NCI-H2196 treated with DMSO at 0.1 percent for 48 hours (cell line): ENCODE data around the gene CRIM1.
A peak's percentile ranks its signal among the peaks of the same experiment; 100 is the strongest.
"Not testable (repeated sequence)": the region's sequence is repeated elsewhere in the genome, so short reads cannot be mapped to it uniquely, and the experiment has no call there.

ENCODE experiments used
- DNase-seq: peaks from one replicate; lab custom pipeline; 2025; ENCODE audit not compliant: unreplicated experiment; lab: John Stamatoyannopoulos, UW

Gene CRIM1, protein sequence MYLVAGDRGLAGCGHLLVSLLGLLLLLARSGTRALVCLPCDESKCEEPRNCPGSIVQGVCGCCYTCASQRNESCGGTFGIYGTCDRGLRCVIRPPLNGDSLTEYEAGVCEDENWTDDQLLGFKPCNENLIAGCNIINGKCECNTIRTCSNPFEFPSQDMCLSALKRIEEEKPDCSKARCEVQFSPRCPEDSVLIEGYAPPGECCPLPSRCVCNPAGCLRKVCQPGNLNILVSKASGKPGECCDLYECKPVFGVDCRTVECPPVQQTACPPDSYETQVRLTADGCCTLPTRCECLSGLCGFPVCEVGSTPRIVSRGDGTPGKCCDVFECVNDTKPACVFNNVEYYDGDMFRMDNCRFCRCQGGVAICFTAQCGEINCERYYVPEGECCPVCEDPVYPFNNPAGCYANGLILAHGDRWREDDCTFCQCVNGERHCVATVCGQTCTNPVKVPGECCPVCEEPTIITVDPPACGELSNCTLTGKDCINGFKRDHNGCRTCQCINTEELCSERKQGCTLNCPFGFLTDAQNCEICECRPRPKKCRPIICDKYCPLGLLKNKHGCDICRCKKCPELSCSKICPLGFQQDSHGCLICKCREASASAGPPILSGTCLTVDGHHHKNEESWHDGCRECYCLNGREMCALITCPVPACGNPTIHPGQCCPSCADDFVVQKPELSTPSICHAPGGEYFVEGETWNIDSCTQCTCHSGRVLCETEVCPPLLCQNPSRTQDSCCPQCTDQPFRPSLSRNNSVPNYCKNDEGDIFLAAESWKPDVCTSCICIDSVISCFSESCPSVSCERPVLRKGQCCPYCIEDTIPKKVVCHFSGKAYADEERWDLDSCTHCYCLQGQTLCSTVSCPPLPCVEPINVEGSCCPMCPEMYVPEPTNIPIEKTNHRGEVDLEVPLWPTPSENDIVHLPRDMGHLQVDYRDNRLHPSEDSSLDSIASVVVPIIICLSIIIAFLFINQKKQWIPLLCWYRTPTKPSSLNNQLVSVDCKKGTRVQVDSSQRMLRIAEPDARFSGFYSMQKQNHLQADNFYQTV

DNA sequence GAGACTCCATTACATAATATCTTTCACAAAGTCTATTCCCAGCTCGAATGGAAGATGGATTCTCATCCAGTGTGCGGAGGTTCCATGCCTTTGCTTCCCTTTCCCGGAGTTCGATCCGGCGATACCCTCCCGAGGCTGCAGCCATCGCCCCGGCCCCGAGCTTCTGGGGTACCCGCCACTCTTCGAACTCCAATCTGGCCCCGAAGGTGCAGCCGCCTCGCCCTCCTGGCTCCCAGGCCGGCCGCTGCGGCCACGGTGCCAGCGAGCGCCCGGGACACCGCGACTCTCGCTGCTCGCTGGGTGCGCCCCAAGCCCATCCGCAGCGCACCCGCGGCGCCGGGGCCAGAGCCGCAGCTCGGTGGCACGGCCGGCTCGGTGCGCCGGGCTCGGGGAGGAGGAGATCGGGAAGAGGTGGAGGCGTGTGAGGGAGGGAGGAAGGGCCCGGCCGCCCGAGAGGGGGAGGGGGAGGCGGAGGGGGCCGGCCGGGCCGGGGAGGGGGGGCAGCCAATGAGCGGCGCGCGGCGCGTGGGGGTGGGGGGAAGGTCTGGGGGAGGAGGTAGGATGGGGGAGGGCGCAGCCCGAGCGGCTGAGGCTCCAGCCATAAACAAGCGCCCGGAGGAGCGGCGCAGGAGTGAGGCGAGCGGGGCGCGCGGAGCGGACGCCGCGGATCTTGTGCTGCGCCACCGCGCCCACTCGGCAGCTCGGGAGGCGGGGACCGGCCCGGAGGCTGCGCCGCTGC, at the start of gene CRIM1:
Gene CRIM1, plus strand, starts transcription at position 628 of the 739 bp plus-strand sequence. CDS start 515 bp downstream, outside the sequence.
- DNase-seq, result peak; percentile 67

DNA sequence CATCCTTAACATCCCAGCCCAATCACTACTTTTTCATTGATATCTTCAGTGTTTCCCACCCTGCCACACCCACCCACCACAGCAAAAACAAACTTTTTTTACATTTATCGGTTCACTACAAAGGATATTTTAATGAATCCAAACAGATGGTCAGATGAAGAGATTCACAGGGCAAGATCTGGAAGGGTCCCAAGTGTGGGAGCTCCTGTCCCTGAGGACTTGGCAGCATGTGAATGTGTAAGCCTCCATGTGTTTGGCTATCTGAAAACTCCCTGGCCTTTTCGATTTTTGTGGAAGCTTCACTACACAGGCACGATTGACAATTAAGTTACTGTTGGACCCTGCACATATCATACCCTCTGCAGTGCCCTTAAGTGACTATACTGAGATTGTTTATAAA, 48.1 kb upstream of the CRIM1 start:
- no peak for DNase-seq

DNA sequence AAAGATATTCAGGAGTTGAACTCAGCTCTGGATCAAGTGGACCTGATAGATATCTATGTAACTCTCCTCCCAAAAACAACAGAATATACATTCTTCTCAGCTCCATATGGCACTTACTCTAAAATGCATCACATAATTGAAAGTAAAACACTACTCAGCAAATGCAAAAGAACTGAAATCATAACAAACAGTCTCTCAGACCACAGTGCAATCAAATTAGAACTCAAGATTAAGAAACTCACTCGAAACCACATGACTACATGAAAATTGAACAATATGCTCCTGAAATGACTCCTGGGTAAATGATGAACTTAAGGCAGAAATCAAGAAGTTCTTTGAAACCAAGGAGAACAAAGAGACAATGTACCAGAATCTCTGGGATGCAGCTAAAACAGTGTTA, 45.1 kb upstream of the CRIM1 start:
- DNase-seq, result not testable (repeated sequence)

DNA sequence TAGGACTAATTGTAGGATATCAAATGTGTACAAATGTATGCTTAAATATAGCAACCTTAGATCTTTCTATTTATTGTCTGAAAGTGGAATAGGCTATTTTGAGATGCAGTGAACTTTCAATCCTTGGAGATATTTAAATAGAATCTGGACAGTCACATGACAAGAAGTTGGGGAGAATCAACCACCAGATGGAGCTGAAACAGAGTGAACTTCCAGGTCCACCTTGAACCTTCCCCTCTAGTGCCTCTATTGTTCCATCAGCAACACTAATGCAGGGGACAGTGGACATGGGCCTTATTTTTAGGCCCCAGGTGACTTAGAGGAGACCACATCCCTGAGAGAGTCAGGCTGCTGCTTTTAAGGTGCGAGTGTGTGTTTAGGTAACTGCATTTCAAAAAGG, 37.0 kb upstream of the CRIM1 start:
- DNase-seq, result no peak

DNA sequence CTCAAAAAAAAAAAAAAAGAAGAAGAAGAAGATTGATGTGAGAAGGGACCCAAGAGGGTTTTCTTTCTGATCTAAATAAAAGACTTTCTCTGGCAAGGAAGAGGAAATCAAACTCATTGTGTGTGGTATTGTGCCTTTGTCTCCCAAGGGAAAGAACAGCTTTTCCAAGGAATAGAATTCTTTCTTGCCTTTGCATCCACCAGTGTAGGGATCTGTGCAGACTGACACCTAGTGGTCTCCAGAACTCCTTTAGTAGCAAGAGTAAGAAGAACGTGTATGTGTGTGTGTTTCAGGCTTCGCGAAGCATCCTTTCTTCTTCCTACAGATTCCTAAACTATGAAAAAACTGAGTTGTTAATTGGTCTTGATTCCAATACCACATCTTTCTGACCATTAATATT, 33.5 kb upstream of the CRIM1 start:
- DNase-seq, result no peak

DNA sequence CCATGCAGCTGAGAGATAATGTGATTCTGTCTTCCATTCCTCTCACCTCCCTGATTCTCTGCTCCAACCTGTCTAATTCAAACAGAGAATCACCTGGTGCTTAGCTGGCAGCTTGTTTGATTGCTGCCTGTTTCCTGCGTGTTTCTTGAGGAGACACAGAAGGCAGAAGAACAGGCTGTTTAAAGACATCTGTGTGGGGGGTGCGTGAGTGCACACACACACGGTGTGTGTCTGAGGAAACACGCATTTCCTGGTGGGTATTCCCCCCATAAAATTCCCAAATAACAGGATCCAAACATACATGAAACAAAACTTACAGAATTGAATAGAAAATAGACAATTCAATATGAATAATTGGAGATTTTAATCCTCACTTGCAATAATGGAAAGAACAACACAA, 29.3 kb upstream of the CRIM1 start:
- no peak for DNase-seq

DNA sequence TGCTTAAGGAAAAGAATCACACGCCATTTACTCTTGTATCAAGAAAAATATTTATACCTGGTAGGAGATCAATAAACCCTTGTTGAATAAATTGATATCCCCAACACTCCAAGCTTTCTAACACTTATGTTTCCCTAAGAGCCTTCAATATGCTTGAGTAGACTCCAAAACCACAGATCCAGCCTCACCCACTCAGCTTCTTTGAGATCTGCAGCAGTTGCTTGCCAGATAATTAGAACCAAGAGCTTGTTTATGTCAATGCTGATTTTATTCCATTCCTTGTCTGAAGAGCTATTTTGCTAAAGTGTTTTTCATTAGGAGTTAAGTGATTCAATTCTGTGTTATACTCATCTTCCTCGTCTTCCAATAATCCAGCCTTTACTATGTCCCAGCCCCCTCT, 26.3 kb upstream of the CRIM1 start:
- DNase-seq, result no peak

DNA sequence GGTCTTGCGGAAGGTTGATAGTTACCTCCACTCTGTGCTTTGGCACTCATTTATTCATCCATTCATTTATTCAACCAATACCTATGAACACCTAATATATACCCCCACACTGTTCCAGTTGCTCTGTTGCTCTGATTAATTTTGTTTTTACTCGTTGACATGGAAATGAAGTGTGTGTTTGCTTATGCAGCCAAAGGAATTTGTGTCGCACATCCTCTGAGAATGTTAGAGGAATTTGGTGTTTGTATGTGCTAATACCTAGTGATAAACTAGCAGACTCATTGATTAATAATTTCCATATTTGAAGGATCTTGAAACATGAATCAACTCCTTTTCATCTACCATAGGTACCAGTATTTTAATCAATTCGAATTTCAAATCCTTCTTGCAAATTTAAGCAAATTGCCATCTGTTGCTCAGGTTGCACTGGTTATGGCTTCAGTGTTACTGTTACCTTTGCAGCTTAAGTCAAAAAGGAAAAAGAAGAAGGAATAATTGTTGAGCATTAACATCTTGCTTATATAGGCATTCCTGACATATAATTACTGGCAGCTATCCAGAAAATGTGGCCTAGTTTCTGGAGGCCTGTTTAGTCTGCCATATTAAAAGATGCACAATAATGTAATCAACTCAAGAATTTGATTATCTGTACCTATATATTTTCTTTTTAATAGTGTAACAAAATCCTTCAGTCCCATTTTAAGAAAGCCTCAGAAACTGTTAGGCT, 25.7 kb upstream of the CRIM1 start:
- DNase-seq, result no peak

DNA sequence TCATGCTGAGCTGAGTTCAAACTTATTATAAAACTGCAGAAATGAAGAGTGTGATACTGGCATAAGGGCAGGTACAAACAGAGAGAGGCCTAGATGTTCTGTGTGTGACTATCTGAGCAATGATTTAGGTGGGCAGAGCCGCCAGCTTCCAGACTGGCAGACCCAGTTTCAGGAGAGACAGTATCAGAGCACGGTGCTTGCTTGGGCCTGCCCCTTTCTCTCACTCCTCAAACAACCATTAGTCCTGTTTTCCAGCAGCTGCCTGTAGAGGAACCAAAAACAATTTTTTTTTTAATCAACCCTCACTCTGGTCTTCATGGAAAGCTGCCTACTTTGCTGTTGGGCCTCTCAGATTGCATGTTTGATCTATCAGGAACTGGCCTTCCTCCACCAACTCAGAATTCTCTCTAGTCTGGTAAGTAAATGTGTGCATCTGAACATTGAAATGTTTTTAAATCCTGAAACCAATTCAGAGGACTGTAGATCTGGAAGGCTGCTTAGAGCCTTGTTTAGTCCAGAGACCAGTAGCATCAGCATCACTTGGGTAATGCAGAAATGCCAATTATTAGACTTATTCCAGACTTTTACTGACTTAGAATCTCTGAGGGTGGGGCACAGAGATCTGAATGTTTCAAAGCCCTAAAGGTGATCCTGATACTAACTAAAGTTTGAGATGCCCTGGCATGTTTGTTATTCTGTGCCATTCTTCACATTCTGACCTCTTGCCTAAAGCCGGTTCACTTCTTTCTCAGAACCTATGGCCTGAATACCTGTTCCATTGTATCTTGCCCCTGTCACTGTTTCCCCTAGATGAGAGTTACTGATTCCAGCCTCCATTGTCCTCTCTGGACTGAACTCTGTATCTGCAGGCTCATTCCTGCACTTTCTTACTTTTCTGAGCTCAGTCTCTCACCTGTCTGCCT, 24.8 kb upstream of the CRIM1 start:
- DNase-seq, result no peak

DNA sequence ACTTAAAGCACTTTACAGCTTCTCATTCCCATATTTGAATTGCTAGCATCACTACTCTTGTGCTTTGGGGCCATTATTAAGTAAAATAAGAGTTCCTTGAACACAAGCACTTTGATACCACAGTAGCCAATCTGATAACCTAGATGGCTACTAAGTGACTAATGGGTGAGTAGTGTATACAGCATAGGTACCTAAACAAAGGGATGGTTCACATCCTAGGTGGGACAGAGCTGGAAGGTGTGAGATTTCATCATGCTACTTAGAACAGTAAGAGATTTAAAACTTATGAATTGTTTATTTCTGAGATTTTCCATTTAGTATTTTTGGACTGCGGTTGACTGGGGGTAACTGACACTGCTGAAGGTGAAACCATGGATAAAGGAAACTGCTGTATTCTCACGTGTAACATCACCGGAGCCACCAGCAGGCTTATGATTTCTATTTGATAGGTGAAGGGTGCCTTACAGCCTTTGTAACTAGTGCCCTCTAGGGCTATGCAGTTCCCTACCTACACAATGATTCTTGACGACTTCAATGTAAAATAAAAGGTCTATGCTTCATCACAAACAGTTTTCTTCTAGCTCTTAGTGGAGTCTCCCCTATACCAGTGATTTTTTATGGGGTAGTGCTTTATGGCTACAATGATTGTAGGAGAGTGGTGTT, 22.1 kb upstream of the CRIM1 start:
- no peak for DNase-seq

DNA sequence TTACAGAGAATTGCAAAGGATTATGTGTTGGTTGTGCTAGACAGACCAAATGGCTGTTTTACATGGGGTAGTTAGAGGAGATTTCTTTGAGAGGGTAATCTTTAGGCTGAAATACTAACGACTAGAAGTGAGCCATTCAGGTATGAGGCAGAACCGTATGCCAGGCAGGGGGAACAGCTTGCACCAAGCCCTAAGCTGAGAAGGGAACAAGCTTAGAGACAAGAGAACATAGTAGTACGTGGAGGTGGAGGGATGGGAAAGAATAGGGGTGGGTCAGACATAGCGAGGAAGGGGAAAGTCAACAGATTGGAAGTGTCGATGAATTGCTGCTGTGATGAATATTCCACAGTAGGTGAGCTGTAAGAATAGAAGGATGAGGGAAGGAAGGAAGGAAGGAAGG, 20.0 kb upstream of the CRIM1 start:
- no peak for DNase-seq

DNA sequence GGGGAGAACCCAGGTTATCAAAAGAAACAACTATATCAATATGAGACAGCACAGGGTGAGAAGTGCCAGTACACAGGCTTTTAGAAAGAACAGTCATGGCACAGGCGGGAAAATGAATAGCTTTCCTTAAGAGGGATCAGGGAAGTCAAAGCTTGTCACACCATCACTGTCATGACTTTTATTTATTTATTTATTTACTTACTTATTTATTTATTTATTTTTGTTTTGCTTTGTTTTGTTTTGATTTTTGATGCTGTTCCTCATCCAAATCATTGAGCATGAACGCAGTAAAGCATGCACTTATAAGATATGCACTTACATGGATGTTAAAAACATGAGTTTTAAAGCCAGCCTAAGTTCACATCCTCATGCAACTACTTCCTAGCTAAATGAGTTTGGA, 19.3 kb upstream of the CRIM1 start:
- no peak for DNase-seq

DNA sequence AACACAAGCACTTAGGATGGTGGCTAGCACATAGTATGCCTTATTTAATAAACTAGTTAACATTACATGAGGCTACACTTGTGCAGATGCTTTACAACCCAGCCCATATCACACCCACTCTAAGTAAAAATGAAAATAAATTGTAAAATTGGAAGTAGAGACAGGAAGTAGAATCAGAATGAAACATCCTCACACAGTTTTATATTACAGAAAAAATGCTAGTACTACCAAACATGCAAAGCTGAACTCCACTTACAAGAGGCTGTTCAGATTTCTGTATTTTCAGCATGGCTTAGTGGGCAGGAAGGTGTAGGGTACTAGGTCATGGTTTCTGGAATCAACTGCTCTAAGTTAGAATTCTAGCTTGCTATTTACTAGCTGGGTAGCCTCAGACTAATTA, 18.2 kb upstream of the CRIM1 start:
- DNase-seq, result no peak

DNA sequence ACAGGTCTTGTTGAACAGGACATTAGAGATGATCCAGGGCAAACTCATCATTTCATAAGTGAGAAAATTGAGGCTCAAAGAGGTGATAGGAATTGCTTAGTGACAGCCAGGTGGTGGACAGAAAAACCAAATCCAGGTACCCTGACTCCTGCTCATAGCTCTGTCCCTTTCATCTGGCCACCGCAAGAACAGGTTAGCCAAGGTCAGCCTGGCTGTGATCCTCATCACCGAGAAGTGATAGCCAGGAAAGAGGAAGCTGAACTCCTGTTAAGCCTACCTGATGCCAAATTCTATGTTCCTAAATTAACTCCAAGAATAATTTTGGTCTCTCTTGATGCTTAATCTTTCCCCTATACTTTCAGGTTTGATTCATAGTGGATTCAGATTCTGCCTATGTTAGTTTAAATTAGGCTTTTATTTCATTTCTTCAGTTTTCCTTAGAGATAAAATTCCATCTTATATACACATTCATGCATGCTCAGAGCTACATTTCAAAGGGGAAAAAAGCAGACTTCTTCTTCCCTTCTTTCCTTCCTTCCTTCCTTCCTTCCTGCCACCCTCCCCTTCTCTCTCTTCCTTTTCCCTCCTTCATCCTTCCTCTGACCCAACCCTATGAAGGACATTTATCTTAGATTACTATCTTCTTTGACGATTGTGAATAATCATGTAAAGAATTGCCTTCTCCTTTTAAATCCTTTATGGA, 17.3 kb upstream of the CRIM1 start:
- DNase-seq, result no peak

DNA sequence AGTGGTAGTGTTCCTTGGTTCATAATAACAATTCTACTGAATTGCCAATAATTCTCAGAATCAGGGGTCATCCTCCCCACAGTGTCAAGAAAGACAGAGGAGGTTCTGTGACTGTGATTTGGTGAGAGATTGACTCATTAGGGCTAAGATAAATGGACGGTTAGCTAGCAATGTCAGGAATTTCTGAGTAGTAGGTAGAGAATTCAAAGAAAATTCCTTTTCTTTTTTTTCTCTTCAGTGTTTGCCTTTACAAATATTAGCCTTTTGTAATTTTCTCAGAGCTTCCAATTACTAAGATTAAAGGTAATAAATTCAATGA, 16.8 kb upstream of the CRIM1 start:
- DNase-seq, result no peak

DNA sequence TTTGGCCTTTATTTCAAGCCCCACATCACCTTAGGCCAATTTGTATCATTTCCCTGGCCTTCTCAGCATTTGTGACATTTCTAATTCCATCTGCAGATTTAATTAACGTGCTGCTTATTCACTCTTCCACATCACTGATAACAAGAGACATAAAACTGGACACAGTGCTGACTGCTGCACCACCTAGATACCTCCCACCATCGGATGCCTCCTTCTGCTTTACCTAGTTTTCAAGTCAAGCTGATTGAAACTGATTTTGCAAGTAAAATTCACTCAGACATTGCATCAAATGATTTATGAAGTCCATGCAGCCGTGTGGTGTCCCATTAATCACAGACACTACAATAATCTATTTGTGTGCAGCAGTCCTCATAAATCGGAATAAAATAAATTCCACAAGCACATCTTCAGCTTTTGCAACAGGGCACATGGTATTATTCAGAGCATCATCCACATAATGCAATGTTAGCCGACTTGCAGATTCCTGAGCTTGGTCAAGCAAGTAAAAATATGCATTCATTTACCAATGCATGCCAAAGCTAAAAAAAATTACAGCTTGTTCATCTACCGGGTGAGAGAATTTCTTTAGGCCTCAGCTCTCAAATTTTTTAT, 15.9 kb upstream of the CRIM1 start:
- no peak for DNase-seq

DNA sequence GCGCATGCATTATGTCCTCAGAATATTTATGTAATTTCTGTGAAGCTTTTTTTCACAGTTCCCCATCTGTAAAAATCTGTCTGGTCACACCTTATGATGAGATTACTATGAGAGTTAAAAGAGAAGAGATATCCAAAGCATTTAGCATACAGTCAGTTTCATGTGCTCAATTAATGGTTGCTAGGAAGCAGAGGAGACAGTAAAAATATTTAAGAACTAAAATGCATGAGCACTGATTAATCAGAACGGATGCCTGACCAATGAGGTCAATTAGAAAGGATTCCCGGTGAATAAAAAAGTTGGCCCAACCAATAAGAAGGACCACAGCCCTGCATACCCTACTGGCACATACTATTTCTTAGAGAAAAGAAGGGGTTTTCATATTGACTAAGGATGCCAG, 12.0 kb upstream of the CRIM1 start:
- DNase-seq, result no peak

DNA sequence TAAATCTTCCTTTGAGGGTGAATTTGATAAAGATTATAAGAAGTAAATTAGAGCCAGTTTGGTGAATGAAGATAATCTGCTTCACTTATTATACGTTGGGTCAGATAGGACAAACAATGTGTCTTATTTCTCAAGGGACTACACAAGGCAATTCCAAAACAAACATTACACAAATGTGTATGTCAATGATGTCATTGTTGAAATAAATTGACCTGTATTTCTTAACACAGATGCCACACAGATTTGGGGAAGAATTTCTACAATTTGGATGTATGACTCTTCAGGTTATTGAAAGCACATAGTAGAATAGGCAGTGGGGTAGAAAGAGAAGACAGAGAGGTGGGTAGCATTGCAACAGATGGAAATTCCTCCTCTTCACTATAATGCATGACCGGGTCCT, 6.9 kb upstream of the CRIM1 start:
- no peak for DNase-seq
